Stimulated activated naive CD8-positive, alpha-beta T cell treated with anti-CD3 and anti-CD28 coated beads, Interleukin-15, Interleukin-2, amounts not matched to agents 100 U/mL and 50 U/mL, for 24 hours (primary cell): ENCODE results near the gene ERP44.
A peak's percentile ranks its signal among the peaks of the same experiment; 100 is the strongest.
"Not testable (repeated sequence)": the region's sequence is repeated elsewhere in the genome, so short reads cannot be mapped to it uniquely, and the experiment has no call there.

ENCODE experiments used
- ATAC-seq: fragments of 150-1000 bp; cut with Tn5 transposase; one replicate; pipeline ENCODE4 v1.10.0; 2021
- DNase-seq: peaks from one replicate; pipeline ENCODE4 v3.0.0; 2021

The ERP44 gene

GRCh38 chr9:100011062-100011681 lies 87.6 kb downstream of the ERP44 start:
- ATAC-seq (no peak), DNase-seq (peak; percentile 21)

GRCh38 chr9:99999797-100000196 lies 99.0 kb downstream of the ERP44 start:
- DNase-seq (no peak), ATAC-seq (no peak)

GRCh38 chr9:99998866-99999265 lies 99.9 kb downstream of the ERP44 start:
- DNase-seq (no peak), ATAC-seq (no peak)

GRCh38 chr9:99998266-99998665 lies 100.5 kb downstream of the ERP44 start:
- ATAC-seq (no peak), DNase-seq (no peak)

GRCh38 chr9:99990508-99990907 lies 108.3 kb downstream of the ERP44 start:
- DNase-seq, ATAC-seq: not testable (repeated sequence)

GRCh38 chr9:99986642-99987041 lies 112.2 kb downstream of the ERP44 start:
- no peak for DNase-seq

GRCh38 chr9:99980598-99980997 lies 118.2 kb downstream of the ERP44 start:
- no peak for DNase-seq
- ATAC-seq, result no peak

More at GRCh38 chr9:99986642-99987041, 112.2 kb downstream of the ERP44 start:
- no peak for ATAC-seq

GRCh38 chr9:99978221-99978620 lies 120.6 kb downstream of the ERP44 start:
- ATAC-seq (no peak), DNase-seq (no peak)

GRCh38 chr9:99977033-99977792 lies 121.6 kb downstream of the ERP44 start:
- DNase-seq (no peak), ATAC-seq (no peak)

- no peak for ATAC-seq
- DNase-seq, result no peak
These were observed 125.3 kb downstream of the ERP44 start for GRCh38 chr9:99973455-99973854.

- DNase-seq (no peak), ATAC-seq (no peak)
These were observed 127.4 kb downstream of the ERP44 start for GRCh38 chr9:99971410-99971809.

GRCh38 chr9:99970481-99970880 lies 128.3 kb downstream of the ERP44 start:
- no peak for DNase-seq
- no peak for ATAC-seq

GRCh38 chr9:99967457-99967856 lies 131.3 kb downstream of the ERP44 start:
- no peak for ATAC-seq
- DNase-seq, result no peak

- no peak for DNase-seq
These were observed 132.1 kb downstream of the ERP44 start for GRCh38 chr9:99966716-99967115.

GRCh38 chr9:99966001-99966400 lies 132.8 kb downstream of the ERP44 start:
- ATAC-seq, result no peak
- no peak for DNase-seq

More at GRCh38 chr9:99966716-99967115, 132.1 kb downstream of the ERP44 start:
- no peak for ATAC-seq

GRCh38 chr9:99964336-99964735 lies 134.5 kb downstream of the ERP44 start:
- DNase-seq (no peak), ATAC-seq (no peak)

GRCh38 chr9:99962680-99963261 lies 136.0 kb downstream of the ERP44 start:
- DNase-seq (no peak), ATAC-seq (no peak)

GRCh38 chr9:99955606-99956005 lies 143.2 kb downstream of the ERP44 start:
- ATAC-seq (peak; percentile 79), DNase-seq (no peak)

- ATAC-seq (peak; percentile 81), DNase-seq (no peak)
These were observed 144.0 kb downstream of the ERP44 start for GRCh38 chr9:99954819-99955218.

- ATAC-seq, result no peak
- DNase-seq, result no peak
These were observed 144.8 kb downstream of the ERP44 start for GRCh38 chr9:99953861-99954507.

GRCh38 chr9:99948896-99949295 lies 149.9 kb downstream of the ERP44 start:
- DNase-seq, result no peak
- ATAC-seq, result no peak

GRCh38 chr9:99948482-99948881 lies 150.3 kb downstream of the ERP44 start:
- ATAC-seq, result no peak
- DNase-seq, result no peak

- ATAC-seq (no peak), DNase-seq (no peak)
These were observed 151.4 kb downstream of the ERP44 start for GRCh38 chr9:99947395-99947794.
